Measurements from ENCODE around the gene MLLT10.
"Not testable (repeated sequence)": the region's sequence is repeated elsewhere in the genome, so short reads cannot be mapped to it uniquely, and the experiment has no call there.

The MLLT10 gene

GRCh38 chr10:21707498-21707897 lies 173.5 kb downstream of the MLLT10 start:
- no peak for DNase-seq

GRCh38 chr10:21712975-21713374 lies 178.9 kb downstream of the MLLT10 start:
- no peak for DNase-seq

- DNase-seq, result no peak
These were observed 181.6 kb downstream of the MLLT10 start for GRCh38 chr10:21715531-21716195.

GRCh38 chr10:21717437-21718054 lies 183.5 kb downstream of the MLLT10 start:
- DNase-seq, result not testable (repeated sequence)

GRCh38 chr10:21719502-21719901 lies 185.5 kb downstream of the MLLT10 start:
- DNase-seq, result no peak

GRCh38 chr10:21720090-21720489 lies 186.1 kb downstream of the MLLT10 start:
- DNase-seq, result no peak

GRCh38 chr10:21721000-21721665 lies 187.1 kb downstream of the MLLT10 start:
- no peak for DNase-seq

- DNase-seq, result no peak
These were observed 188.2 kb downstream of the MLLT10 start for GRCh38 chr10:21722209-21722608.

GRCh38 chr10:21724020-21724589 lies 190.1 kb downstream of the MLLT10 start:
- DNase-seq, result no peak

GRCh38 chr10:21724687-21725367 lies 190.8 kb downstream of the MLLT10 start:
- DNase-seq, result no peak

- no peak for DNase-seq
These were observed 192.7 kb downstream of the MLLT10 start for GRCh38 chr10:21726601-21727225.

- no peak for DNase-seq
These were observed 193.6 kb downstream of the MLLT10 start for GRCh38 chr10:21727452-21728168.

- no peak for DNase-seq
These were observed 194.6 kb downstream of the MLLT10 start for GRCh38 chr10:21728618-21729017.

- no peak for DNase-seq
These were observed 198.2 kb downstream of the MLLT10 start for GRCh38 chr10:21732067-21732772.

GRCh38 chr10:21733710-21734109 lies 199.7 kb downstream of the MLLT10 start:
- DNase-seq, result no peak

- no peak for DNase-seq
These were observed 203.1 kb downstream of the MLLT10 start for GRCh38 chr10:21737106-21737505.

GRCh38 chr10:21740989-21741388 lies 207.0 kb downstream of the MLLT10 start:
- DNase-seq, result no peak

- no peak for DNase-seq
These were observed 208.8 kb downstream of the MLLT10 start for GRCh38 chr10:21742740-21743412.

GRCh38 chr10:21744223-21744622 lies 210.2 kb downstream of the MLLT10 start:
- DNase-seq, result no peak

- no peak for DNase-seq
These were observed 212.1 kb downstream of the MLLT10 start for GRCh38 chr10:21746118-21746517.

GRCh38 chr10:21747809-21748208 lies 213.8 kb downstream of the MLLT10 start:
- no peak for DNase-seq

Measured in activated CD8-positive, alpha-beta memory T cell treated with anti-CD3 and anti-CD28 coated beads for 24 hours (primary cell).